ENCODE data around the gene AMER3. TPM values are rescaled to one million over a fixed set of nuclear protein-coding genes. Genes with fewer than 3 reads are reported as not detected.
A peak's percentile ranks its signal among the peaks of the same experiment; 100 is the strongest.

The AMER3 gene
- total RNA-seq, 4 donors from 2014 or later, result not detected

DNA sequence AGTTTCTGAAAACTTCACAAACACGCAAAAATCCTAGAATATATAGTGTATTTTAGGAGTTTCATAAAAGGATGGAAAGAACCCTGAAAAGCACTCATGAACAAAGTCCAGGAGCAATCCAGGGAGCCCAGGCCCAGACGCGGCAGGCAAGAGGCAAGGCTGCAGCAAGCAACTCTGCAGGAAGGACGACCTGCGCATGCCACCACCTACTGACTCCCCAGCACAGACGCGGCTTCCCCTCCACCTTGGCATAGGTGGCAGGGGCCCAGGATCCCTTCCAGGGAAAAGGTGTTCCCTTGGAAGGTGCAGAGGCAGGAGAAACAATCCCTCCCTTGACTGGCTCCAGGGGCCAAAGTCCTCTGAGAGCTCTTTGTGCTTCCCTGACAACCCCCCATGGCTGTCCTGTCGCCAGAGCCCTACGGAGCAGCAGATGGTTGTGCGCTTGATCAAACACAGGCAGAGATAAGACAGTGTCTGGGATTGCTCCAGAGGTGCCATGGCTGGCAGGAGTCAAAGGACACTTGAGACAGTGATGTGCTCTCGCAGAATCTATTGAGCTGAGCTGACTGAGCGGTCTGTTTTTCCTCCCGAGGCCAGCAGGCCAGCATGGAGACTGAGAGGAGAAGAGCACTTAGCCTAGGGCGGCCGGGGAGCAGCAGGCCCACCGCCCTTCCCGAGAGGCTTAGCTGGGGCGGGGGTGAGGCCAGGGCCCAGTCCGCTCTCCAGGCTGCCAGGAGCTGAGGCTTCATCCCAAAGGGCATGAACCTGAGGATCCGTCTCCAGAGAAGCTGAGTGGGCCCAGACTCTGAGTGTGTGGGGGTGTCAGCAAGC lies 10.8 kb upstream of the AMER3 start:
- no peak overlapping the region for H3K4me3 ChIP-seq (ENCODE audit: low read depth, poor library complexity, severe bottlenecking)
- TF ChIP-seq, protein P1, sequence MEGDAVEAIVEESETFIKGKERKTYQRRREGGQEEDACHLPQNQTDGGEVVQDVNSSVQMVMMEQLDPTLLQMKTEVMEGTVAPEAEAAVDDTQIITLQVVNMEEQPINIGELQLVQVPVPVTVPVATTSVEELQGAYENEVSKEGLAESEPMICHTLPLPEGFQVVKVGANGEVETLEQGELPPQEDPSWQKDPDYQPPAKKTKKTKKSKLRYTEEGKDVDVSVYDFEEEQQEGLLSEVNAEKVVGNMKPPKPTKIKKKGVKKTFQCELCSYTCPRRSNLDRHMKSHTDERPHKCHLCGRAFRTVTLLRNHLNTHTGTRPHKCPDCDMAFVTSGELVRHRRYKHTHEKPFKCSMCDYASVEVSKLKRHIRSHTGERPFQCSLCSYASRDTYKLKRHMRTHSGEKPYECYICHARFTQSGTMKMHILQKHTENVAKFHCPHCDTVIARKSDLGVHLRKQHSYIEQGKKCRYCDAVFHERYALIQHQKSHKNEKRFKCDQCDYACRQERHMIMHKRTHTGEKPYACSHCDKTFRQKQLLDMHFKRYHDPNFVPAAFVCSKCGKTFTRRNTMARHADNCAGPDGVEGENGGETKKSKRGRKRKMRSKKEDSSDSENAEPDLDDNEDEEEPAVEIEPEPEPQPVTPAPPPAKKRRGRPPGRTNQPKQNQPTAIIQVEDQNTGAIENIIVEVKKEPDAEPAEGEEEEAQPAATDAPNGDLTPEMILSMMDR (IDR thresholded peaks at IDR 0.05), result no peak
- TF ChIP-seq POLR2A (IDR thresholded peaks at IDR 0.05), result no peak
- 49 to 57% methylated on average over 18 to 19 of the region's 20 CpGs for WGBS, 2 donors
- peak in 1 of 2 donors; percentile 68 for DNase-seq (ENCODE audit: low spot score in 2 of 2)
- intact Hi-C loops (cut with DNase I; ENCODE audit: low total_unique reads), result no loop called here

DNA sequence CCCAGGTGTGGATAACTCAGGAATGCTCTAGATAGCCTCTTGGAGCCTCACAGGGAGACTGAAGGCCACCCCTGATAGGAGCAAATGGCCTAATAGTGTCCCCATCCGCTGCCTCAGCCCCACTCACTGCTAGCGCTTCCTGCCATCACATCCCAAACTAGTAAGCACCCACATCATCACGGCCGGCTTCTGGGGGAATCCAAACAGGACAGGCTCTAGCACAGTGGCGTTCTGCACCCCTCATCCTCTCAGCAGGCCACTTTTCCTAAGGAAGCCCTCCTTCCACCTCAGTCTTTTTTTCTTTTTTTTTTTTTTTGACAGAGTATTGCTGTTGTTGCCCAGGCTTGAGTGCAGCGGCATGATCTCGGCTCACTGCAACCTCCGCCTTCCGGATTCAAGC lies 6.3 kb upstream of the AMER3 start:
- intact Hi-C loops (cut with DNase I; ENCODE audit: low total_unique reads), result no loop called here
- DNase-seq (ENCODE audit: low spot score in 2 of 2), result peak in 1 of 2 donors; percentile 76
- 81 to 88% methylated on average over 9 of the region's 9 CpGs for WGBS, 2 donors
- TF ChIP-seq, protein P1 (IDR thresholded peaks at IDR 0.05), result no peak
- TF ChIP-seq POLR2A (IDR thresholded peaks at IDR 0.05), result no peak
- no peak overlapping the region for H3K4me3 ChIP-seq (ENCODE audit: low read depth, poor library complexity, severe bottlenecking)

DNA sequence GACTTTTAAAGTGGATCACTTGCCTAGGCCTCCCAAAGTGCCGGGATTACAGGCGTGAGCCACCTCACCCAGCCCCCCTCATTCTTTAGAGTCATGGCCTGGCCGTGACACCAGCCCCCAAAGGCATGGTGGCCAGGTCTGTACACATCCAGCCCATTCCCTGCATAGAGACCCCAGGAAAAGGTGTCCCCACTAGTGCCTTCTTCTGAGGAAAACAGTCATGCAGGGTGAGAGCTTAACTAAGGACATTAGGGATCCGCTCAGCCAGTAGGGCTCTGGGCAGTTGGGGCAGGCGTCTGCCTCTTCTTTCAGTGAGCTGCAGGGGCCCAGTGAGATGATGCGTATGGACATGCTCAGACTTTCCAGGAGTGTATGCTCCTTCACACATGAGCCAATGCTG lies 5.7 kb upstream of the AMER3 start:
- WGBS, 2 donors, result 68 to 72% methylated on average over 6 of the region's 6 CpGs
- DNase-seq (ENCODE audit: low spot score in 2 of 2), result peak in 1 of 2 donors; percentile 70
- TF ChIP-seq, protein P1 (IDR thresholded peaks at IDR 0.05), result no peak
- no peak for TF ChIP-seq POLR2A (IDR thresholded peaks at IDR 0.05)
- no peak overlapping the region for H3K4me3 ChIP-seq (ENCODE audit: low read depth, poor library complexity, severe bottlenecking)
- intact Hi-C loops (cut with DNase I; ENCODE audit: low total_unique reads), result no loop called here

DNA sequence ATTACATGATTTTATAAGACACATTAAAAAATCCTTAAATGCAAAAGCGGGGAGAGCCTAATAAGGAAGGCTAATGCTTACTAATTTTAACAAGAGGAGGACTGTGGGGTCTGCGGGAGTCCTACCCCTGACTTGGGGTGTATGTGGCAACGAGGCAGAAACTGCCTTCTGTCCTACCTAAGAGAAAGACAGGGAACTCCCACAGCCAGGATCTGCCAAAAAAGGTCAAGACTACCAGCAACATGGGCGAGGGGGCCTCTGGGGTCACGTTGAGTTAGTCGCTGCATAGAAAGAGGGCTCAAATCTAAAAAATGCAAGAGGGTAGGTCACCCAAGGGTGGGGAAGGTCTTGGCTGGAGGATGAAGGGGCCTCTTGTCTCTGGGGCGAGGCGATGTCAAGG lies 529 bp upstream of the AMER3 start:
- TF ChIP-seq, protein P1 (IDR thresholded peaks at IDR 0.05), result no peak
- TF ChIP-seq POLR2A (IDR thresholded peaks at IDR 0.05), result no peak
- 35 to 38% methylated on average over 8 of the region's 8 CpGs for WGBS, 2 donors
- no peak overlapping the region for H3K4me3 ChIP-seq (ENCODE audit: low read depth, poor library complexity, severe bottlenecking)
- no peak for DNase-seq (ENCODE audit: low spot score in 2 of 2)
- intact Hi-C loops (cut with DNase I; ENCODE audit: low total_unique reads), result no loop called here

DNA sequence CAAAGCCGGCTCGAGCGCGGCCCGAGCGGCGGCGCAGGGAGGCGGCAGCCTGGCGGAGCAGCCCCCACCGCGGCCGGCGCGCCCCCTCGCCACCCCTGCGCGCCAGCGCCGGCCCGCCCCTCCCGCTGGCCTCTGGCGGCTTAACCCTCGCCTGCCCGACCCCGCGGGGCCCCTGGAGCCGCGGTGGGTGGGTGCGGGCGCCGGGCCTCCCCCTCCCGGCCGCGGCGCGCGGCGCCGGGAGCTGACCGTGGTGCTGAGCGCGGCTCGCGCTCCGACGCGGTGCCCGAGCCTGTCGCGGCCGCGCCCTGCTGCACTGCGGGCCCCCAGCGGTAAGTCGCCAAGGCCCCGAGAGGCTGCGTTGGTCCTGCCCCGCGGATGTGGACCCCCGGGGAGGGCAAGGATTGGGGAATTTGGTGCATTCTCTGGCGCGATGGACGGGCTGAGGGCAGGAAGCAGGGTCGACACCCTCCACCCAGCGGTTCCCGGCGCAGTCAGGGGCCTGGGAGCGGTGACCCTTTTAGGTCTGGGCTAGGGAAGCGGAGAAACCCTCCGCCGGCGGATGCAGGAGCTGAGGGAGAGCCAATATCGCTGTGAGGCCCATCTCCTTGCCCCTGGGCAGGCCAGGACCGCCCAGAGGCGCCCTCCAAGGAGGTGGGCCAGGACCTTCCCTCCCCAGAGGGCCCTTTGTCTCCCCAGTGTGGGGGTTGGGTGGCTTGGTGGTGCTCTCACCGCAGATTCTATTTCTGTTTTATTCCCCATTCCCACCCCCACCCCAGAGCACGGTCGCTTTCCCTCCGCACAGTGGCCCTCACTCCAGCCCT lies 923 bp downstream of the AMER3 start:
- DNase-seq (ENCODE audit: low spot score in 2 of 2), result peak in 1 of 2 donors; percentile 68
- intact Hi-C loops (cut with DNase I; ENCODE audit: low total_unique reads), result no loop called here
- TF ChIP-seq POLR2A (IDR thresholded peaks at IDR 0.05), result no peak
- TF ChIP-seq, protein P1 (IDR thresholded peaks at IDR 0.05), result no peak
- WGBS, 2 donors, result 6 to 10% methylated on average over 16 to 29 of the region's 80 CpGs
- no peak overlapping the region for H3K4me3 ChIP-seq (ENCODE audit: low read depth, poor library complexity, severe bottlenecking)

Measured in lower leg skin (tissue), 4 donors.